ENCODE results near the gene HOXD8.

Gene HOXD8

GRCh38 chr2:176130957-176131847 is 1.7 kb downstream of the HOXD8 start:
- no peak for DNase-seq

GRCh38 chr2:176131848-176132158 is 2.3 kb downstream of the HOXD8 start:
- DNase-seq = no peak

- DNase-seq = peak in 1 of 6 experiments; percentile 14
Observed at GRCh38 chr2:176132205-176133171, 3.0 kb downstream of the HOXD8 start.

GRCh38 chr2:176133389-176133788 is 3.9 kb downstream of the HOXD8 start:
- no peak for DNase-seq

- DNase-seq = no peak
Observed at GRCh38 chr2:176134035-176134434, 4.5 kb downstream of the HOXD8 start.

GRCh38 chr2:176135035-176135440 is 5.5 kb downstream of the HOXD8 start:
- no peak for DNase-seq

- DNase-seq = no peak
Observed at GRCh38 chr2:176136374-176137251, 7.1 kb downstream of the HOXD8 start.

GRCh38 chr2:176137252-176137580 is 7.7 kb downstream of the HOXD8 start:
- no peak for DNase-seq

GRCh38 chr2:176137906-176138305 is 8.4 kb downstream of the HOXD8 start:
- no peak for DNase-seq

- no peak for DNase-seq
Observed at GRCh38 chr2:176138526-176138922, 9.0 kb downstream of the HOXD8 start.

GRCh38 chr2:176138923-176139660 is 9.6 kb downstream of the HOXD8 start:
- no peak for DNase-seq

GRCh38 chr2:176139661-176140512 is 10.4 kb downstream of the HOXD8 start:
- no peak for DNase-seq

- DNase-seq = peak; percentile 37 to 57 (median 46)
Observed at GRCh38 chr2:176140513-176141317, 11.2 kb downstream of the HOXD8 start.

- no peak for DNase-seq
Observed at GRCh38 chr2:176142281-176142680, 12.8 kb downstream of the HOXD8 start.

GRCh38 chr2:176145085-176145969 is 15.8 kb downstream of the HOXD8 start:
- no peak for DNase-seq

GRCh38 chr2:176146101-176146500 is 16.6 kb downstream of the HOXD8 start:
- DNase-seq = no peak

- no peak for DNase-seq
Observed at GRCh38 chr2:176146645-176147044, 17.1 kb downstream of the HOXD8 start.

GRCh38 chr2:176147210-176147799 is 17.8 kb downstream of the HOXD8 start:
- DNase-seq = no peak

All from stimulated activated naive CD4-positive, alpha-beta T cell (primary cell).